HEK293 (cell line): ENCODE measurements around the gene RPRD2.

ENCODE experiments used
- CTCF ChIA-PET: fragments of 350-600 bp; formaldehyde crosslinking; extraction: SDS; loops from one replicate; lab custom pipeline; 2021; ENCODE audit warnings: antibody characterized with exemption; lab: Yijun Ruan, JAX
- POLR2A ChIA-PET: fragments of 300-600 bp; formaldehyde crosslinking; extraction: SDS; loops from one replicate; lab custom pipeline; 2020; ENCODE audit warnings: antibody characterized with exemption, inconsistent platforms; lab: Yijun Ruan, JAX
- H3K27ac ChIP-seq: fragments of 200-500 bp; sonication (Bioruptor generic); 2 replicates; pipeline ENCODE4 v1.5.1; 2014; ENCODE audit warnings: low read depth, low read length, control low read depth, inconsistent platforms; ENCODE audit errors: extremely low read depth
- H3K36me3 ChIP-seq, 2 experiments: fragments of 200-500 bp in 1 of 2; sonication (Bioruptor generic) in 1 of 2; 1 replicate in 1 of 2; 2 replicates in 1 of 2; pipeline ENCODE4 v1.5.1; 2014 to 2017; ENCODE audit warnings: inconsistent platforms in 2 of 2, low read length in 2 of 2; ENCODE audit not compliant: control insufficient read depth in 2 of 2, insufficient read depth in 1 of 2
- H3K4me1 ChIP-seq: fragments of 200-500 bp; sonication (Bioruptor generic); 2 replicates; pipeline ENCODE4 v1.5.1; 2014; ENCODE audit warnings: mild to moderate bottlenecking, low read length, inconsistent platforms; ENCODE audit not compliant: control insufficient read depth, insufficient read depth
- H3K4me3 ChIP-seq: 2 replicates; pipeline ENCODE4 v1.5.1; 2011; ENCODE audit warnings: low read depth, mild to moderate bottlenecking, control low read depth, low read length, moderate library complexity
- H3K9me3 ChIP-seq: fragments of 200-500 bp; sonication (Bioruptor generic); 2 replicates; pipeline ENCODE4 v1.5.1; 2014; ENCODE audit warnings: low read depth, low read length, inconsistent platforms; ENCODE audit not compliant: control insufficient read depth, insufficient read depth
- EGR2 ChIP-seq: fragments of 450-650 bp; formaldehyde crosslinking; IDR thresholded peaks from 2 replicates; pipeline ENCODE4 v1.5.1; 2016; ENCODE audit warnings: low read depth, missing biosample characterization, missing genetic modification characterization
- FEZF1 ChIP-seq: fragments of 450-650 bp; formaldehyde crosslinking; IDR thresholded peaks from 2 replicates; pipeline ENCODE4 v1.5.1; 2016; ENCODE audit warnings: missing biosample characterization, missing genetic modification characterization
- KLF7 ChIP-seq: fragments of 450-650 bp; formaldehyde crosslinking; IDR thresholded peaks from 2 replicates; pipeline ENCODE4 v1.5.1; 2016; ENCODE audit warnings: missing biosample characterization, missing genetic modification characterization, borderline replicate concordance
- KLF9 ChIP-seq: fragments of 450-650 bp; formaldehyde crosslinking; IDR thresholded peaks from 2 replicates; pipeline ENCODE4 v1.5.1; 2016; ENCODE audit warnings: missing biosample characterization, missing genetic modification characterization, low read depth
- OSR2 ChIP-seq: fragments of 450-650 bp; formaldehyde crosslinking; IDR thresholded peaks from 2 replicates; pipeline ENCODE4 v1.5.1; 2016; ENCODE audit warnings: missing biosample characterization, missing genetic modification characterization
- PRDM10 ChIP-seq: fragments of 450-650 bp; formaldehyde crosslinking; IDR thresholded peaks from 2 replicates; pipeline ENCODE4 v1.5.1; 2016; ENCODE audit warnings: missing biosample characterization, missing genetic modification characterization
- RBAK ChIP-seq: fragments of 450-650 bp; formaldehyde crosslinking; IDR thresholded peaks from 2 replicates; pipeline ENCODE4 v1.5.1; 2016; ENCODE audit warnings: missing biosample characterization, missing genetic modification characterization
- SP2 ChIP-seq: fragments of 450-650 bp; formaldehyde crosslinking; IDR thresholded peaks from 2 replicates; pipeline ENCODE4 v1.5.1; 2016; ENCODE audit warnings: missing biosample characterization, missing genetic modification characterization
- YY1 ChIP-seq: fragments of 450-650 bp; formaldehyde crosslinking; IDR thresholded peaks from 2 replicates; pipeline ENCODE4 v1.5.1; 2018; ENCODE audit warnings: missing biosample characterization, missing genetic modification characterization
- ZBTB17 ChIP-seq: fragments of 450-650 bp; formaldehyde crosslinking; IDR thresholded peaks from 2 replicates; pipeline ENCODE4 v1.5.1; 2016; ENCODE audit warnings: missing biosample characterization, missing genetic modification characterization
- ZBTB7A ChIP-seq: fragments of 450-650 bp; formaldehyde crosslinking; IDR thresholded peaks from 2 replicates; pipeline ENCODE4 v1.5.1; 2016; ENCODE audit warnings: low read depth, missing biosample characterization, missing genetic modification characterization
- ZBTB8A ChIP-seq: fragments of 450-650 bp; formaldehyde crosslinking; IDR thresholded peaks from 2 replicates; pipeline ENCODE4 v1.5.1; 2016; ENCODE audit warnings: missing biosample characterization, missing genetic modification characterization
- ZFHX2 ChIP-seq: fragments of 450-650 bp; formaldehyde crosslinking; conservative IDR thresholded peaks from 2 replicates; pipeline ENCODE4 v1.5.1; 2016; ENCODE audit warnings: missing biosample characterization, missing genetic modification characterization
- ZFP69B ChIP-seq: fragments of 450-650 bp; formaldehyde crosslinking; IDR thresholded peaks from 2 replicates; pipeline ENCODE4 v1.5.1; 2016; ENCODE audit warnings: missing biosample characterization, missing genetic modification characterization
- ZNF114 ChIP-seq: fragments of 450-650 bp; formaldehyde crosslinking; IDR thresholded peaks from 2 replicates; pipeline ENCODE4 v1.5.0; 2017; ENCODE audit warnings: missing biosample characterization, missing genetic modification characterization
- ZNF138 ChIP-seq: fragments of 450-650 bp; formaldehyde crosslinking; IDR thresholded peaks from 2 replicates; pipeline ENCODE4 v1.5.1; 2016; ENCODE audit warnings: missing biosample characterization, missing genetic modification characterization, borderline replicate concordance
- ZNF146 ChIP-seq: fragments of 450-650 bp; formaldehyde crosslinking; IDR thresholded peaks from 2 replicates; pipeline ENCODE4 v1.5.1; 2016; ENCODE audit warnings: missing biosample characterization, missing genetic modification characterization
- ZNF341 ChIP-seq: fragments of 450-650 bp; formaldehyde crosslinking; IDR thresholded peaks from 2 replicates; pipeline ENCODE4; 2016; ENCODE audit warnings: low read depth, missing biosample characterization, missing genetic modification characterization
- ZNF426 ChIP-seq: fragments of 450-650 bp; formaldehyde crosslinking; IDR thresholded peaks from 2 replicates; pipeline ENCODE4 v1.5.1; 2017; ENCODE audit warnings: missing biosample characterization, missing genetic modification characterization, mild to moderate bottlenecking, inconsistent platforms, moderate library complexity
- ZNF433 ChIP-seq: fragments of 450-650 bp; formaldehyde crosslinking; IDR thresholded peaks from 2 replicates; pipeline ENCODE4 v1.5.1; 2016; ENCODE audit warnings: missing biosample characterization, missing genetic modification characterization, low read depth
- ZNF521 ChIP-seq: fragments of 450-650 bp; formaldehyde crosslinking; IDR thresholded peaks from 2 replicates; pipeline ENCODE4 v1.5.1; 2017; ENCODE audit warnings: missing biosample characterization, mild to moderate bottlenecking, missing genetic modification characterization
- ZNF529 ChIP-seq: fragments of 450-650 bp; formaldehyde crosslinking; IDR thresholded peaks from 2 replicates; pipeline ENCODE4 v1.5.1; 2017; ENCODE audit warnings: missing genetic modification characterization, missing biosample characterization; ENCODE audit not compliant: insufficient replicate concordance
- ZNF560 ChIP-seq: fragments of 450-650 bp; formaldehyde crosslinking; IDR thresholded peaks from 2 replicates; pipeline ENCODE4 v1.5.1; 2017; ENCODE audit warnings: missing biosample characterization, missing genetic modification characterization, borderline replicate concordance
- ZNF571 ChIP-seq: fragments of 450-650 bp; formaldehyde crosslinking; IDR thresholded peaks from 2 replicates; pipeline ENCODE4 v1.5.0; 2017; ENCODE audit warnings: missing biosample characterization, missing genetic modification characterization
- ZNF610 ChIP-seq: fragments of 450-650 bp; formaldehyde crosslinking; IDR thresholded peaks from 2 replicates; pipeline ENCODE4 v1.5.1; 2016; ENCODE audit warnings: missing biosample characterization, missing genetic modification characterization, borderline replicate concordance
- ZNF768 ChIP-seq: fragments of 450-650 bp; formaldehyde crosslinking; IDR thresholded peaks from 2 replicates; pipeline ENCODE4 v1.5.1; 2018; ENCODE audit warnings: missing biosample characterization, mild to moderate bottlenecking, missing genetic modification characterization
- ZXDB ChIP-seq: fragments of 450-650 bp; formaldehyde crosslinking; IDR thresholded peaks from 2 replicates; pipeline ENCODE4 v1.5.1; 2016; ENCODE audit warnings: missing biosample characterization, missing genetic modification characterization
- TF ChIP-seq, protein P1 (sequence below): fragments of 450-650 bp; formaldehyde crosslinking; IDR thresholded peaks from 2 replicates; pipeline ENCODE4 v1.5.1; 2016; ENCODE audit warnings: missing biosample characterization, missing genetic modification characterization, borderline replicate concordance
- TF ChIP-seq, protein P2 (sequence below): fragments of 450-650 bp; formaldehyde crosslinking; IDR thresholded peaks from 2 replicates; pipeline ENCODE4 v1.5.1; 2016; ENCODE audit warnings: missing biosample characterization, missing genetic modification characterization, low read depth

Gene RPRD2

DNA sequence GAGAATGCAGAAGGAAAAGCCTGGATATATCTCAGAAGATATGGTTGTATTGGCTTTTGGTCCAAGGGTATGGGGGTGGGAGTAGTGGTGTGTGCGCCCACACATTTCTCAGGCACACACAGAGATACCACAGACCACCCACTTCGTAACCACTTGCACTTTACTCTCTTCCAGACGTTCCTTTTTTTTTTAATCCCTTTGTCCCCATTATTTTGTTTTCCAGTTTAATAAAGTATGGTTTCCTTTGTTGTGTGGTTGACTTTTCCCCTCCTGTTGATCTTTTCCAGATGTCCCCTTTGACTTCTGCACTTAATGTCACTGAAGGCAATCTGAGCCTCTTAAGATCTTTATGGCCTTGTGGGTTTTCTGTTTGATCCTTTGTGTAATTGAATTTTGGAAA lies 112.8 kb downstream of the RPRD2 start:
- no peaks in the 10 kb centered on the region for H3K9me3 ChIP-seq
- POLR2A ChIA-PET, result no interaction called here
- peaks cover 4 to 17% of the 10 kb centered on the region in 2 experiments; a peak in 2 of 3 replicates for H3K36me3 ChIP-seq
- H3K27ac ChIP-seq, result no peak overlapping the region
- H3K4me3 ChIP-seq, result no peak overlapping the region
- CTCF ChIA-PET, result interaction anchor here (1.1 to 1.8 kb wide), 2 partner anchors 11 to 13 kb away, joined by 6 read pairs; no protein-coding TSS in a partner anchor
- peaks cover 8% of the 10 kb centered on the region; the same call in 1 of the 2 replicates for H3K4me1 ChIP-seq
- TF ChIP-seq ZNF138 (tag by site-specific recombination) (no peak), RBAK (tag by site-specific recombination) (no peak), ZNF560 (tag by site-specific recombination) (no peak), EGR2 (tag by site-specific recombination) (peak; percentile 92), ZNF610 (tag by site-specific recombination) (no peak), ZBTB8A (tag by site-specific recombination) (no peak), ZFP69B (tag by site-specific recombination) (no peak), ZNF571 (no peak), PRDM10 (tag by site-specific recombination) (no peak), ZBTB17 (tag by site-specific recombination) (no peak), SP2 (no peak), KLF7 (no peak), ZNF529 (no peak), YY1 (tag by site-specific recombination) (no peak), ZNF426 (no peak), ZXDB (tag by site-specific recombination) (no peak), ZNF521 (tag by site-specific recombination) (no peak), ZNF114 (tag by site-specific recombination) (no peak), ZBTB7A (tag by site-specific recombination) (no peak), ZFHX2 (tag by site-specific recombination) (peak; percentile 89), ZNF341 (tag by site-specific recombination) (no peak), ZNF768 (no peak), KLF9 (tag by site-specific recombination) (no peak), ZNF433 (tag by site-specific recombination) (no peak), OSR2 (0 out of 2 replicates have a peak, but pooled peaks have one; percentile 8), ZNF146 (no peak), FEZF1 (tag by site-specific recombination) (peak; percentile 74)
- TF ChIP-seq, protein P1, sequence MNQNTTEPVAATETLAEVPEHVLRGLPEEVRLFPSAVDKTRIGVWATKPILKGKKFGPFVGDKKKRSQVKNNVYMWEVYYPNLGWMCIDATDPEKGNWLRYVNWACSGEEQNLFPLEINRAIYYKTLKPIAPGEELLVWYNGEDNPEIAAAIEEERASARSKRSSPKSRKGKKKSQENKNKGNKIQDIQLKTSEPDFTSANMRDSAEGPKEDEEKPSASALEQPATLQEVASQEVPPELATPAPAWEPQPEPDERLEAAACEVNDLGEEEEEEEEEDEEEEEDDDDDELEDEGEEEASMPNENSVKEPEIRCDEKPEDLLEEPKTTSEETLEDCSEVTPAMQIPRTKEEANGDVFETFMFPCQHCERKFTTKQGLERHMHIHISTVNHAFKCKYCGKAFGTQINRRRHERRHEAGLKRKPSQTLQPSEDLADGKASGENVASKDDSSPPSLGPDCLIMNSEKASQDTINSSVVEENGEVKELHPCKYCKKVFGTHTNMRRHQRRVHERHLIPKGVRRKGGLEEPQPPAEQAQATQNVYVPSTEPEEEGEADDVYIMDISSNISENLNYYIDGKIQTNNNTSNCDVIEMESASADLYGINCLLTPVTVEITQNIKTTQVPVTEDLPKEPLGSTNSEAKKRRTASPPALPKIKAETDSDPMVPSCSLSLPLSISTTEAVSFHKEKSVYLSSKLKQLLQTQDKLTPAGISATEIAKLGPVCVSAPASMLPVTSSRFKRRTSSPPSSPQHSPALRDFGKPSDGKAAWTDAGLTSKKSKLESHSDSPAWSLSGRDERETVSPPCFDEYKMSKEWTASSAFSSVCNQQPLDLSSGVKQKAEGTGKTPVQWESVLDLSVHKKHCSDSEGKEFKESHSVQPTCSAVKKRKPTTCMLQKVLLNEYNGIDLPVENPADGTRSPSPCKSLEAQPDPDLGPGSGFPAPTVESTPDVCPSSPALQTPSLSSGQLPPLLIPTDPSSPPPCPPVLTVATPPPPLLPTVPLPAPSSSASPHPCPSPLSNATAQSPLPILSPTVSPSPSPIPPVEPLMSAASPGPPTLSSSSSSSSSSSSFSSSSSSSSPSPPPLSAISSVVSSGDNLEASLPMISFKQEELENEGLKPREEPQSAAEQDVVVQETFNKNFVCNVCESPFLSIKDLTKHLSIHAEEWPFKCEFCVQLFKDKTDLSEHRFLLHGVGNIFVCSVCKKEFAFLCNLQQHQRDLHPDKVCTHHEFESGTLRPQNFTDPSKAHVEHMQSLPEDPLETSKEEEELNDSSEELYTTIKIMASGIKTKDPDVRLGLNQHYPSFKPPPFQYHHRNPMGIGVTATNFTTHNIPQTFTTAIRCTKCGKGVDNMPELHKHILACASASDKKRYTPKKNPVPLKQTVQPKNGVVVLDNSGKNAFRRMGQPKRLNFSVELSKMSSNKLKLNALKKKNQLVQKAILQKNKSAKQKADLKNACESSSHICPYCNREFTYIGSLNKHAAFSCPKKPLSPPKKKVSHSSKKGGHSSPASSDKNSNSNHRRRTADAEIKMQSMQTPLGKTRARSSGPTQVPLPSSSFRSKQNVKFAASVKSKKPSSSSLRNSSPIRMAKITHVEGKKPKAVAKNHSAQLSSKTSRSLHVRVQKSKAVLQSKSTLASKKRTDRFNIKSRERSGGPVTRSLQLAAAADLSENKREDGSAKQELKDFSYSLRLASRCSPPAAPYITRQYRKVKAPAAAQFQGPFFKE, result no peak
- TF ChIP-seq, protein P2, sequence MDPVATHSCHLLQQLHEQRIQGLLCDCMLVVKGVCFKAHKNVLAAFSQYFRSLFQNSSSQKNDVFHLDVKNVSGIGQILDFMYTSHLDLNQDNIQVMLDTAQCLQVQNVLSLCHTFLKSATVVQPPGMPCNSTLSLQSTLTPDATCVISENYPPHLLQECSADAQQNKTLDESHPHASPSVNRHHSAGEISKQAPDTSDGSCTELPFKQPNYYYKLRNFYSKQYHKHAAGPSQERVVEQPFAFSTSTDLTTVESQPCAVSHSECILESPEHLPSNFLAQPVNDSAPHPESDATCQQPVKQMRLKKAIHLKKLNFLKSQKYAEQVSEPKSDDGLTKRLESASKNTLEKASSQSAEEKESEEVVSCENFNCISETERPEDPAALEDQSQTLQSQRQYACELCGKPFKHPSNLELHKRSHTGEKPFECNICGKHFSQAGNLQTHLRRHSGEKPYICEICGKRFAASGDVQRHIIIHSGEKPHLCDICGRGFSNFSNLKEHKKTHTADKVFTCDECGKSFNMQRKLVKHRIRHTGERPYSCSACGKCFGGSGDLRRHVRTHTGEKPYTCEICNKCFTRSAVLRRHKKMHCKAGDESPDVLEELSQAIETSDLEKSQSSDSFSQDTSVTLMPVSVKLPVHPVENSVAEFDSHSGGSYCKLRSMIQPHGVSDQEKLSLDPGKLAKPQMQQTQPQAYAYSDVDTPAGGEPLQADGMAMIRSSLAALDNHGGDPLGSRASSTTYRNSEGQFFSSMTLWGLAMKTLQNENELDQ (tag by site-specific recombination), result no peak
